GM12873 (cell line): ENCODE measurements around the gene MRPS26.

ENCODE experiments used
- CTCF ChIP-seq: IDR thresholded peaks from 2 replicates; pipeline ENCODE4 v1.5.1; 2012; ENCODE audit warnings: low read depth, mild to moderate bottlenecking, moderate library complexity, low read length, control low read depth; ENCODE audit not compliant: insufficient read depth; ENCODE audit errors: missing control alignments

MRPS26 gene

GRCh38 chr20:3045816-3046676 lies at the start of gene MRPS26:
Gene MRPS26, plus strand, starts transcription at chr20:3046052. Its CDS starts 17 bp downstream, at chr20:3046069.
- no peak for TF ChIP-seq CTCF

GRCh38 chr20:2998728-2999127 lies 47.1 kb upstream of the MRPS26 start:
- no peak for TF ChIP-seq CTCF

- peak; percentile 45 for TF ChIP-seq CTCF
These were observed 44.9 kb upstream of the MRPS26 start for GRCh38 chr20:3000852-3001523.

GRCh38 chr20:3003416-3003815 lies 42.4 kb upstream of the MRPS26 start:
- no peak for TF ChIP-seq CTCF

- no peak for TF ChIP-seq CTCF
These were observed 34.7 kb upstream of the MRPS26 start for GRCh38 chr20:3010985-3011723.

GRCh38 chr20:3011752-3012151 lies 34.1 kb upstream of the MRPS26 start:
- no peak for TF ChIP-seq CTCF

GRCh38 chr20:3013771-3014170 lies 32.1 kb upstream of the MRPS26 start:
- no peak for TF ChIP-seq CTCF
